ENCODE data around the gene SHROOM3.

- TF ChIP-seq CTCF (conservative IDR thresholded peaks at IDR 0.05 in 1 of 2, IDR thresholded peaks at IDR 0.05 in 1 of 2; ENCODE audit: extremely low read depth in 1 of 2, insufficient read depth in 1 of 2, low read depth in 1 of 2, low read length in 2 of 2) = no peak
- TF ChIP-seq EZH2 (IDR thresholded peaks at IDR 0.05; ENCODE audit: borderline replicate concordance, low read length) = no peak
Measured at GRCh38 chr4:76486588-76487276, 51.7 kb downstream of the SHROOM3 start.

Measured in mammary epithelial cell (primary cell).